Thymus (tissue), 11 donors: Measurements from ENCODE around the gene NEDD9. TPM values are rescaled to one million over a fixed set of nuclear protein-coding genes. Genes with fewer than 3 reads are reported as not detected.

Source experiments
- DNase-seq, 9 donors: peaks; one replicate each; pipeline ENCODE4 v3.0.0-alpha.2; 2013; ENCODE audit warnings: low spot score in 9 of 9, low read depth in 6 of 9, missing footprints in 1 of 9
- H3K27ac ChIP-seq, 2 donors: one replicate each; pipeline ENCODE4 v1.5.1; 2013; ENCODE audit warnings: control low read depth in 1 of 2, low read depth in 1 of 2, low read length in 1 of 2, mild to moderate bottlenecking in 1 of 2, moderate library complexity in 1 of 2
- H3K27me3 ChIP-seq, 2 donors: one replicate each; pipeline ENCODE4 v1.5.1; 2013; ENCODE audit warnings: low read length in 1 of 2; ENCODE audit not compliant: control insufficient read depth in 2 of 2, insufficient read depth in 1 of 2
- H3K36me3 ChIP-seq, 2 donors: one replicate each; pipeline ENCODE4 v1.5.1; 2013; ENCODE audit warnings: low read length in 1 of 2, mild to moderate bottlenecking in 1 of 2, moderate library complexity in 1 of 2; ENCODE audit not compliant: control insufficient read depth in 2 of 2, insufficient read depth in 2 of 2
- H3K4me1 ChIP-seq, 2 donors: one replicate each; pipeline ENCODE4 v1.5.1; 2013; ENCODE audit warnings: low read length in 2 of 2; ENCODE audit not compliant: control insufficient read depth in 2 of 2, insufficient read depth in 2 of 2
- H3K4me3 ChIP-seq, 2 donors: one replicate each; pipeline ENCODE4 v1.5.1; 2013; ENCODE audit warnings: low read length in 2 of 2, control low read depth in 1 of 2, mild to moderate bottlenecking in 1 of 2
- H3K9me3 ChIP-seq, 2 donors: one replicate each; pipeline ENCODE4 v1.5.1; 2013; ENCODE audit warnings: low read length in 1 of 2, mild to moderate bottlenecking in 1 of 2; ENCODE audit not compliant: control insufficient read depth in 2 of 2, insufficient read depth in 1 of 2
- WGBS: extraction: QIAGEN DNeasy Blood & Tissue Kit; methylation state at CpG from one replicate; pipeline ENCODE4 v1.1.7; 2013; 5-methylcytosine and 5-hydroxymethylcytosine counted together
- polyA plus RNA-seq: library from polyadenylated mRNA; stranded (reverse); fragments of 200-250 nt; gene quantifications from one replicate; pipeline ENCODE4 v1.2.3, GENCODE V29; 2013
- total RNA-seq: library from RNA; stranded (reverse); fragments of 120-200 nt; gene quantifications from one replicate; pipeline ENCODE4 v1.2.4, GENCODE V29; 2013
- donor health status: healthy.

Gene NEDD9
- total and polyA plus RNA-seq, 2 donors, result 15.0 to 29.4 TPM

- Histone ChIP-seq H3K27me3 (no peaks in the 10 kb centered on the region), H3K27ac (peak overlapping the region; percentile 25 to 73), H3K4me1 (peaks cover 65 to 78% of the 10 kb centered on the region in 2 donors), H3K36me3 (peaks cover 10 to 32% of the 10 kb centered on the region in 2 donors), H3K4me3 (no peak overlapping the region), H3K9me3 (no peaks in the 10 kb centered on the region)
- DNase-seq, result no peak
- WGBS, result 93% methylated on average over 1 of the region's 1 CpG
Observed at GRCh38 chr6:11209906-11210305, 22.6 kb downstream of the NEDD9 start.

GRCh38 chr6:11209369-11209768, 23.1 kb downstream of the NEDD9 start:
- no peaks in the 10 kb centered on the region for H3K9me3 ChIP-seq
- DNase-seq, result no peak
- peaks cover 64 to 77% of the 10 kb centered on the region in 2 donors for H3K4me1 ChIP-seq
- WGBS, result 76% methylated on average over 5 of the region's 5 CpGs
- H3K27ac ChIP-seq, result peak overlapping the region; percentile 53 to 73
- H3K4me3 ChIP-seq, result no peak overlapping the region
- H3K36me3 ChIP-seq, result peaks cover 10 to 32% of the 10 kb centered on the region in 2 donors
- no peaks in the 10 kb centered on the region for H3K27me3 ChIP-seq

GRCh38 chr6:11208854-11209253, 23.6 kb downstream of the NEDD9 start:
- Histone ChIP-seq H3K27me3 (no peaks in the 10 kb centered on the region), H3K9me3 (no peaks in the 10 kb centered on the region), H3K4me1 (peaks cover 61 to 73% of the 10 kb centered on the region in 2 donors), H3K36me3 (peaks cover 10 to 32% of the 10 kb centered on the region in 2 donors), H3K27ac (peak overlapping the region; percentile 53 to 73), H3K4me3 (no peak overlapping the region)
- 93% methylated on average over 1 of the region's 1 CpG for WGBS
- DNase-seq, result no peak

- H3K27ac ChIP-seq, result peak overlapping the region in 1 of 2 donors; percentile 34
Observed at GRCh38 chr6:11208267-11208666, 24.2 kb downstream of the NEDD9 start.

GRCh38 chr6:11207199-11207968, 25.1 kb downstream of the NEDD9 start:
- DNase-seq, result no peak
- Histone ChIP-seq H3K27ac (peak overlapping the region in 1 of 2 donors; percentile 34), H3K4me3 (no peak overlapping the region), H3K9me3 (no peaks in the 10 kb centered on the region), H3K36me3 (peaks cover 0 to 18% of the 10 kb centered on the region in 2 donors), H3K27me3 (no peaks in the 10 kb centered on the region), H3K4me1 (peaks cover 58 to 76% of the 10 kb centered on the region in 2 donors)
- WGBS, result 91% methylated on average over 5 of the region's 5 CpGs

More at GRCh38 chr6:11208267-11208666, 24.2 kb downstream of the NEDD9 start:
- peak in 1 of 9 donors; percentile 65 for DNase-seq
- Histone ChIP-seq H3K27me3 (no peaks in the 10 kb centered on the region), H3K4me3 (no peak overlapping the region), H3K9me3 (no peaks in the 10 kb centered on the region), H3K4me1 (peaks cover 59 to 74% of the 10 kb centered on the region in 2 donors), H3K36me3 (peaks cover 8 to 27% of the 10 kb centered on the region in 2 donors)
- 5% methylated on average over 3 of the region's 3 CpGs for WGBS

- Histone ChIP-seq H3K9me3 (no peaks in the 10 kb centered on the region), H3K27me3 (no peaks in the 10 kb centered on the region), H3K27ac (no peak overlapping the region), H3K36me3 (peaks cover 0 to 18% of the 10 kb centered on the region in 2 donors), H3K4me1 (peaks cover 54 to 76% of the 10 kb centered on the region in 2 donors), H3K4me3 (no peak overlapping the region)
- WGBS, result 73% methylated on average over 3 of the region's 3 CpGs
- DNase-seq, result no peak
Observed at GRCh38 chr6:11206576-11206975, 25.9 kb downstream of the NEDD9 start.

- DNase-seq, result no peak
- no peaks in the 10 kb centered on the region for H3K9me3 ChIP-seq
- peaks cover 52 to 72% of the 10 kb centered on the region in 2 donors for H3K4me1 ChIP-seq
- H3K27ac ChIP-seq, result no peak overlapping the region
- no peak overlapping the region for H3K4me3 ChIP-seq
- H3K27me3 ChIP-seq, result no peaks in the 10 kb centered on the region
- 93% methylated on average over 5 of the region's 5 CpGs for WGBS
- H3K36me3 ChIP-seq, result peaks cover 0 to 23% of the 10 kb centered on the region in 2 donors
Observed at GRCh38 chr6:11204794-11205366, 27.6 kb downstream of the NEDD9 start.

- no peaks in the 10 kb centered on the region for H3K27me3 ChIP-seq
- no peak overlapping the region for H3K27ac ChIP-seq
- H3K36me3 ChIP-seq, result peaks cover 0 to 20% of the 10 kb centered on the region in 2 donors
- H3K4me3 ChIP-seq, result no peak overlapping the region
- peaks cover 47 to 70% of the 10 kb centered on the region in 2 donors for H3K4me1 ChIP-seq
- no peak for DNase-seq
- 97% methylated on average over 4 of the region's 4 CpGs for WGBS
- H3K9me3 ChIP-seq, result no peaks in the 10 kb centered on the region
Observed at GRCh38 chr6:11204005-11204399, 28.5 kb downstream of the NEDD9 start.

GRCh38 chr6:11203306-11204004, 29.0 kb downstream of the NEDD9 start:
- DNase-seq, result no peak
- Histone ChIP-seq H3K27me3 (no peaks in the 10 kb centered on the region), H3K36me3 (peaks cover 0 to 20% of the 10 kb centered on the region in 2 donors)

More at GRCh38 chr6:11203306-11204004, 29.0 kb downstream of the NEDD9 start:
- 98% methylated on average over 6 of the region's 6 CpGs for WGBS
- H3K27ac ChIP-seq, result no peak overlapping the region
- peaks cover 51 to 74% of the 10 kb centered on the region in 2 donors for H3K4me1 ChIP-seq
- H3K4me3 ChIP-seq, result no peak overlapping the region
- H3K9me3 ChIP-seq, result no peaks in the 10 kb centered on the region
